HCT116 (cell line): ENCODE measurements around the gene IL18R1. TPM values are rescaled to one million over a fixed set of nuclear protein-coding genes. Genes with fewer than 3 reads are reported as not detected.

Source experiments
- ATAC-seq: fragments of 200-7000 bp; cut with Tn5 transposase; 2 replicates; pipeline ENCODE4 v1.9.1; 2020; ENCODE audit warnings: mild to moderate bottlenecking, moderate library complexity
- BruUV-seq: library from RNA; stranded (reverse); fragments of 400-500 nt; replicated peaks from 2 replicates; lab custom pipeline; 2021; lab: Mats Ljungman, UMichigan
- CTCF ChIA-PET: fragments of 300-600 bp; sonication (Branson Sonifier 250); formaldehyde crosslinking; loops from one replicate; lab custom pipeline; 2021; ENCODE audit warnings: antibody characterized with exemption; lab: Charles Lee
- POLR2A ChIA-PET: fragments of 300-600, 350-600 bp; sonication (Branson Sonifier 250); formaldehyde crosslinking; loops from one replicate; lab custom pipeline; 2021; ENCODE audit warnings: antibody characterized with exemption; lab: Charles Lee
- RAD21 ChIA-PET, 2 experiments: fragments of 300-600 bp; sonication (Branson Sonifier 250); formaldehyde crosslinking; loops; one replicate each; lab custom pipeline; 2023; ENCODE audit warnings: low total read pairs in 2 of 2; ENCODE audit not compliant: uncharacterized antibody in 2 of 2, unreplicated experiment in 2 of 2, low non-redundant PET in 1 of 2; lab: Charles Lee
- DNase-seq: peaks from one replicate; pipeline ENCODE4 v3.0.0-alpha.2; 2010; ENCODE audit warnings: low read depth, low spot score
- H2AFZ ChIP-seq: fragments of 200-600 bp; shearing (Covaris generic), sonication (generic); 2 replicates; pipeline ENCODE4 v1.6.1; 2017; ENCODE audit warnings: low read depth, mixed run types, mixed read lengths, antibody characterized with exemption, low read length; ENCODE audit not compliant: poor library complexity, severe bottlenecking
- H3K27ac ChIP-seq: 2 replicates; pipeline ENCODE4 v1.5.1; 2012; ENCODE audit warnings: low read depth, low read length
- H3K27me3 ChIP-seq: fragments of 200-600 bp; sonication (generic); 2 replicates; pipeline ENCODE4 v1.6.1; 2016; ENCODE audit warnings: mixed run types, low read length, mixed read lengths; ENCODE audit not compliant: insufficient read depth
- H3K36me3 ChIP-seq, 2 experiments: fragments of 200-500 bp in 1 of 2; fragments of 200-600 bp in 1 of 2; sonication (Bioruptor generic) in 1 of 2; sonication (generic) in 1 of 2; 2 replicates each; pipeline versions ENCODE4 v1.5.1 to v1.6.1; 2014 to 2016; ENCODE audit warnings: low read length in 2 of 2, inconsistent platforms in 1 of 2, mixed read lengths in 1 of 2, mixed run types in 1 of 2; ENCODE audit not compliant: insufficient read depth in 2 of 2, control insufficient read depth in 1 of 2
- H3K4me1 ChIP-seq, 2 experiments: fragments of 200-600 bp in 1 of 2; sonication (generic) in 1 of 2; 2 replicates each; pipeline versions ENCODE4 v1.5.1 to v1.6.1; 2012 to 2017; ENCODE audit warnings: low read length in 2 of 2, inconsistent platforms in 1 of 2, mild to moderate bottlenecking in 1 of 2, mixed read lengths in 1 of 2, mixed run types in 1 of 2, moderate library complexity in 1 of 2; ENCODE audit not compliant: insufficient read depth in 2 of 2, control insufficient read depth in 1 of 2
- H3K4me2 ChIP-seq: fragments of 200-600 bp; sonication (generic); 2 replicates; pipeline ENCODE4 v1.6.1; 2017; ENCODE audit warnings: mixed run types, low read length, mixed read lengths
- H3K4me3 ChIP-seq, 2 experiments: fragments of 200-600 bp in 1 of 2; sonication (generic) in 1 of 2; replicated peaks in 1 of 2; 2 replicates each; pipeline ENCODE4 v1.5.1; 2011 to 2016; ENCODE audit warnings: low read length in 2 of 2, control low read depth in 1 of 2, low read depth in 1 of 2, mild to moderate bottlenecking in 1 of 2, mixed read lengths in 1 of 2, mixed run types in 1 of 2
- H3K79me2 ChIP-seq: fragments of 200-600 bp; sonication (generic); 2 replicates; pipeline ENCODE4 v1.6.1; 2017; ENCODE audit warnings: mild to moderate bottlenecking, mixed run types, low read length, moderate library complexity, mixed read lengths; ENCODE audit not compliant: insufficient read depth
- H3K9ac ChIP-seq: fragments of 200-600 bp; sonication (generic); 2 replicates; pipeline ENCODE4 v1.6.1; 2016; ENCODE audit warnings: low read length, mixed read lengths
- H3K9me2 ChIP-seq: fragments of 200-600 bp; sonication (generic), shearing (Covaris generic); 2 replicates; pipeline ENCODE4 v1.6.1; 2017; ENCODE audit warnings: mixed run types, mild to moderate bottlenecking, moderate library complexity; ENCODE audit not compliant: insufficient read depth
- H3K9me3 ChIP-seq, 2 experiments: fragments of 200-500 bp in 1 of 2; fragments of 200-600 bp in 1 of 2; sonication (Bioruptor generic) in 1 of 2; sonication (generic) in 1 of 2; 2 replicates each; pipeline ENCODE4 v1.6.1; 2014 to 2017; ENCODE audit warnings: low read length in 2 of 2, mixed read lengths in 2 of 2, inconsistent platforms in 1 of 2, low read depth in 1 of 2, mild to moderate bottlenecking in 1 of 2, mixed run types in 1 of 2, moderate library complexity in 1 of 2; ENCODE audit not compliant: control insufficient read depth in 1 of 2, insufficient read depth in 1 of 2
- H4K20me1 ChIP-seq: fragments of 200-600 bp; sonication (generic), shearing (Covaris generic); 2 replicates; pipeline ENCODE4 v1.6.1; 2017; ENCODE audit warnings: mixed run types, mild to moderate bottlenecking, moderate library complexity; ENCODE audit not compliant: insufficient read depth
- CBX3 ChIP-seq: IDR thresholded peaks from 2 replicates; pipeline ENCODE4 v1.6.1; 2012; ENCODE audit warnings: low read depth
- CEBPB ChIP-seq: IDR thresholded peaks from 2 replicates; pipeline ENCODE4 v1.6.1; 2012; ENCODE audit warnings: low read depth
- EGR1 ChIP-seq: IDR thresholded peaks from 2 replicates; pipeline ENCODE4 v1.6.1; 2012; ENCODE audit warnings: low read depth
- ELF1 ChIP-seq: IDR thresholded peaks from 2 replicates; pipeline ENCODE4 v1.6.1; 2012; ENCODE audit warnings: low read depth, borderline replicate concordance
- FOSL1 ChIP-seq: IDR thresholded peaks from 2 replicates; pipeline ENCODE4 v1.6.1; 2012; ENCODE audit warnings: low read depth
- JUND ChIP-seq: IDR thresholded peaks from 2 replicates; pipeline ENCODE4 v1.6.1; 2012
- POLR2A ChIP-seq: IDR thresholded peaks from 2 replicates; pipeline ENCODE4 v1.7.0; 2011; ENCODE audit warnings: borderline replicate concordance; ENCODE audit not compliant: insufficient read depth, insufficient read length; ENCODE audit errors: extremely low read depth
- POLR2AphosphoS5 ChIP-seq: IDR thresholded peaks from 2 replicates; pipeline ENCODE4 v1.6.1; 2011; ENCODE audit warnings: mild to moderate bottlenecking, low read depth, low read length, moderate library complexity
- RAD21 ChIP-seq: IDR thresholded peaks from 2 replicates; pipeline ENCODE4 v1.6.1; 2012; ENCODE audit warnings: low read depth, mild to moderate bottlenecking
- SIN3A ChIP-seq: IDR thresholded peaks from 2 replicates; pipeline ENCODE4 v1.6.1; 2012; ENCODE audit warnings: low read depth
- SRF ChIP-seq: IDR thresholded peaks from 2 replicates; pipeline ENCODE4 v1.6.1; 2012; ENCODE audit warnings: low read depth
- TCF7L2 ChIP-seq: IDR thresholded peaks from 2 replicates; pipeline ENCODE4 v1.7.0; 2011; ENCODE audit warnings: borderline replicate concordance, inconsistent platforms; ENCODE audit not compliant: insufficient read depth, insufficient read length; ENCODE audit errors: extremely low read depth
- ZFX ChIP-seq: fragments of 450-650 bp; IDR thresholded peaks from 2 replicates; pipeline ENCODE4 v1.6.1; 2017
- ZNF274 ChIP-seq: fragments of 200-500 bp; sonication (Bioruptor generic); IDR thresholded peaks from 2 replicates; pipeline ENCODE4 v1.6.1; 2014; ENCODE audit warnings: mild to moderate bottlenecking, low read depth, low read length, inconsistent platforms
- intact Hi-C: fragments of 100-400 bp; cut with micrococcal nuclease; formaldehyde crosslinking; loops from 2 replicates; pipeline ENCODE4 v1.10.0; 2022
- total RNA-seq: library from RNA; stranded (reverse); gene quantifications from one replicate; pipeline ENCODE4 v1.2.1, GENCODE V29; 2021; ENCODE audit not compliant: unreplicated experiment
- TF ChIP-seq, protein P1 (sequence below): IDR thresholded peaks from 2 replicates; pipeline ENCODE4 v1.6.1; 2011; ENCODE audit warnings: mild to moderate bottlenecking, low read length, moderate library complexity; ENCODE audit not compliant: insufficient replicate concordance; ENCODE audit errors: extremely low read depth
- TF ChIP-seq, protein P2 (sequence below): IDR thresholded peaks from 2 replicates; pipeline ENCODE4 v1.6.1; 2012; ENCODE audit warnings: low read depth

IL18R1 gene
- total RNA-seq, 1 experiment from 2014 or later = 1.5 TPM

GRCh38 chr2:102376052-102376591 lies 20.5 kb downstream of the IL18R1 start:
- Histone ChIP-seq H2AFZ (no peak overlapping the region), H4K20me1 (no peaks in the 10 kb centered on the region), H3K4me2 (no peak overlapping the region), H3K9ac (no peak overlapping the region), H3K27me3 (no peaks in the 10 kb centered on the region)
- ChIA-PET POLR2A (no interaction called here), CTCF (no interaction called here)
- intact Hi-C loops = no loop called here
- no peak for TF ChIP-seq POLR2A
- TF ChIP-seq CEBPB = no peak
- TF ChIP-seq, protein P1, sequence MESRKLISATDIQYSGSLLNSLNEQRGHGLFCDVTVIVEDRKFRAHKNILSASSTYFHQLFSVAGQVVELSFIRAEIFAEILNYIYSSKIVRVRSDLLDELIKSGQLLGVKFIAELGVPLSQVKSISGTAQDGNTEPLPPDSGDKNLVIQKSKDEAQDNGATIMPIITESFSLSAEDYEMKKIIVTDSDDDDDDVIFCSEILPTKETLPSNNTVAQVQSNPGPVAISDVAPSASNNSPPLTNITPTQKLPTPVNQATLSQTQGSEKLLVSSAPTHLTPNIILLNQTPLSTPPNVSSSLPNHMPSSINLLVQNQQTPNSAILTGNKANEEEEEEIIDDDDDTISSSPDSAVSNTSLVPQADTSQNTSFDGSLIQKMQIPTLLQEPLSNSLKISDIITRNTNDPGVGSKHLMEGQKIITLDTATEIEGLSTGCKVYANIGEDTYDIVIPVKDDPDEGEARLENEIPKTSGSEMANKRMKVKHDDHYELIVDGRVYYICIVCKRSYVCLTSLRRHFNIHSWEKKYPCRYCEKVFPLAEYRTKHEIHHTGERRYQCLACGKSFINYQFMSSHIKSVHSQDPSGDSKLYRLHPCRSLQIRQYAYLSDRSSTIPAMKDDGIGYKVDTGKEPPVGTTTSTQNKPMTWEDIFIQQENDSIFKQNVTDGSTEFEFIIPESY = no peak
- TF ChIP-seq TCF7L2 = no peak
- no peak for TF ChIP-seq SRF
- TF ChIP-seq, protein P2, sequence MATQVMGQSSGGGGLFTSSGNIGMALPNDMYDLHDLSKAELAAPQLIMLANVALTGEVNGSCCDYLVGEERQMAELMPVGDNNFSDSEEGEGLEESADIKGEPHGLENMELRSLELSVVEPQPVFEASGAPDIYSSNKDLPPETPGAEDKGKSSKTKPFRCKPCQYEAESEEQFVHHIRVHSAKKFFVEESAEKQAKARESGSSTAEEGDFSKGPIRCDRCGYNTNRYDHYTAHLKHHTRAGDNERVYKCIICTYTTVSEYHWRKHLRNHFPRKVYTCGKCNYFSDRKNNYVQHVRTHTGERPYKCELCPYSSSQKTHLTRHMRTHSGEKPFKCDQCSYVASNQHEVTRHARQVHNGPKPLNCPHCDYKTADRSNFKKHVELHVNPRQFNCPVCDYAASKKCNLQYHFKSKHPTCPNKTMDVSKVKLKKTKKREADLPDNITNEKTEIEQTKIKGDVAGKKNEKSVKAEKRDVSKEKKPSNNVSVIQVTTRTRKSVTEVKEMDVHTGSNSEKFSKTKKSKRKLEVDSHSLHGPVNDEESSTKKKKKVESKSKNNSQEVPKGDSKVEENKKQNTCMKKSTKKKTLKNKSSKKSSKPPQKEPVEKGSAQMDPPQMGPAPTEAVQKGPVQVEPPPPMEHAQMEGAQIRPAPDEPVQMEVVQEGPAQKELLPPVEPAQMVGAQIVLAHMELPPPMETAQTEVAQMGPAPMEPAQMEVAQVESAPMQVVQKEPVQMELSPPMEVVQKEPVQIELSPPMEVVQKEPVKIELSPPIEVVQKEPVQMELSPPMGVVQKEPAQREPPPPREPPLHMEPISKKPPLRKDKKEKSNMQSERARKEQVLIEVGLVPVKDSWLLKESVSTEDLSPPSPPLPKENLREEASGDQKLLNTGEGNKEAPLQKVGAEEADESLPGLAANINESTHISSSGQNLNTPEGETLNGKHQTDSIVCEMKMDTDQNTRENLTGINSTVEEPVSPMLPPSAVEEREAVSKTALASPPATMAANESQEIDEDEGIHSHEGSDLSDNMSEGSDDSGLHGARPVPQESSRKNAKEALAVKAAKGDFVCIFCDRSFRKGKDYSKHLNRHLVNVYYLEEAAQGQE = no peak
- no peak for TF ChIP-seq ZNF274
- TF ChIP-seq ZFX = no peak
- TF ChIP-seq SIN3A = no peak
- TF ChIP-seq JUND = no peak
- TF ChIP-seq POLR2AphosphoS5 = no peak
- TF ChIP-seq FOSL1 = no peak
- no peak for TF ChIP-seq RAD21
- no peak for TF ChIP-seq EGR1
- no peak for TF ChIP-seq ELF1
- no peak for TF ChIP-seq CBX3
- TF ChIP-seq, all 23 proteins: peak for 0
- no peak overlapping the region for H3K4me3 ChIP-seq
- RAD21 ChIA-PET = no interaction called here
- H3K9me3 ChIP-seq = no peaks in the 10 kb centered on the region
- no peaks in the 10 kb centered on the region for H3K36me3 ChIP-seq
- H3K4me1 ChIP-seq = no peaks in the 10 kb centered on the region
- H3K27ac ChIP-seq = no peak overlapping the region
- ATAC-seq (no peak), DNase-seq (no peak)
- H3K9me2 ChIP-seq = no peaks in the 10 kb centered on the region
- H3K79me2 ChIP-seq = no peaks in the 10 kb centered on the region
- no TSS peak for BruUV-seq
